Activated CD4-positive, CD25-positive, alpha-beta regulatory T cell treated with anti-CD3 and anti-CD28 coated beads, Interleukin-2, amount 50 U/mL, for 72 hours (primary cell): ENCODE measurements around the gene DAP.
A peak's percentile ranks its signal among the peaks of the same experiment; 100 is the strongest.
"Not testable (repeated sequence)": the region's sequence is repeated elsewhere in the genome, so short reads cannot be mapped to it uniquely, and the experiment has no call there.

Source experiments
- DNase-seq: peaks from one replicate; pipeline ENCODE4 v3.0.0; 2021

Gene DAP

DNA sequence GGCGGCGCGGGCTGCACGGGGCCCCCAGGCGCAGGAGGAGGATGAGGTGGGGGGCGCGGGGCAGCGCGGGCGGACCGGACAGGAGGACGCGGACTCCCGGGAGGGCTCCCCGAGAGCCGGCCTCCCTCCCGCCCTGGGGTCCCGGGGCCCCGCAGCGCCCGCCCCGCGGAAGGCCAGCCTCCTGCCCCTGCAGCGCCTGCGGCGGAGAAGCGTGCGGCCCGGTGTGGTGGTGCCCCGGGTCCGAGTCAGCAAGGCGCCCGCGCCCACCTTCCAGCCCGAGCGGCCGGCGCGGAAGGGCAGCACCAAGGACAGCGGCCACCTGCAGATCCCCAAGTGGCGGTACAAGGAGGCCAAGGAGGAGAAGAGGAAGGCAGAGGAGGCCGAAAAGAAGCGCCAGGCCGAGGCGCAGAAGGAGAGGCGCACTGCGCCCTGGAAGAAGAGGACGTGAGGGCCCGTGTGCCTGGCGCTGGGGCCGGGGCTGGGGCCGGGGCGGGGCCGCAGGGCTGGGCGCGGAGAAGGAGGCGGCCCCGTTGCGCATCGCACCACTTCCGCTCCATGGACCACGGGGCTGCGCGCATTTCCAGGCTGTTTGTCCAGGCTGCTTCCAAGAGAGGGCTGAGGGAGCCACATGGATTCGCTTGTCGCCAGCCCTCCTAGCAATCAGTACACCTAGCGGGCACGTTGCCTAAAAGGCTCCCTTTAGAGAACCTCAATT lies 111.2 kb downstream of the DAP start:
- DNase-seq, result peak; percentile 26

DNA sequence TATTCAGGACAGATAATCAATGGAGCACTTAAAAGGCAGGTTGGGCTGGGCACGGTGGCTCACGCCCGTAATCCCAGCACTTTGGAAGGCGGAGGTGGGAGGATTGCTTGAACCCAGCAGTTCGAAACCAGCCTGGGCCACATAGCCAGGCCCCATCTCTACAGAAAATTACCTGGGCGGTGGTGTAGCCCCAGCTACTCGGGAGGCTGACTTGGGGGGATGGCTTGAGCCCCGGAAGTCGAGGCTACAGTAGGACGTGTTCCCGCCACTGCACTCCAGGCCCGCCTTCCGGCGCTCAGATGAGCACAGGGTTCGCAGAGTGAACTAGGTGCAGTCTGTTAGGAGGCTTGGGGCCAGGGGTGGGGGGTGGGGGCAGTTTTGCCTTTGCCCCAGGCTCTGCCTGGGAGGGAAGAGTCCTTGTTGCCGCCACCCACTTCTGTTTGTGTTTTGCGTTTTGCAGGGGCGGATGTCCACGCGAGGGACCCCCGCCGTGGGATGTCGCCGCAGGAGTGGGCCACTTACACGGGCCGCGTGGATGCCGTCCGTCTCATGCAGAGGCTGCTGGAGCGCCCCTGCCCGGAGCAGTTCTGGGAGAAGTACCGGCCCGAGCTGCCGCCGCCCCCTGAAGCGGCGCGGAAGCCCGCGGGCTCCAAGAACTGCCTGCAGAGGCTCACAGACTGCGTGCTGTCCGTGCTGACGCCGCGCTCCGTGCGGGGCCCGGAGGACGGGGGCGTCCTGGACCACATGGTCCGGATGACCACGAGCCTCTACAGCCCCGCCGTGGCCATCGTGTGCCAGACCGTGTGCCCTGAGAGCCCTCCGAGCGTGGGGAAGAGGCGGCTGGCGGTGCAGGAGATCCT lies 112.0 kb downstream of the DAP start:
- DNase-seq, result peak; percentile 24

DNA sequence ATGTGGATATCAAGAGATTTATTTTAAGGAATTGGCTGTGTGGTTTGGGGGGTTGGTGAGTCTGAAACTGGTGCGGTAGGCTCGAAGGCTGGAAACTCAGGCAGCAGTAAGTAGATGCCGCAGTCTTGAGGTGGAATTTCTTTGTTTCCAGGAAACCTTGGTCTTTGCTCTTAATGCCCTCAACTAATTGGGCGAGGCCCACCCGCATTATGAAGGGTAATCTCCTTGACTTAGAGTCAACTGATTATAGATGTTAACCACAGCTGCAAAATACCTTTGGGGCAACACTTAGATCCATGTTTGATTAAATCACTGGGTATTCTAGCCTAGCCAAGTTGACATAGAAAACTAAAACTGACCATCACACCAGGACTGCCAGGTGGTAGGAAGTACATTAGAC lies 113.4 kb downstream of the DAP start:
- DNase-seq, result peak; percentile 3

DNA sequence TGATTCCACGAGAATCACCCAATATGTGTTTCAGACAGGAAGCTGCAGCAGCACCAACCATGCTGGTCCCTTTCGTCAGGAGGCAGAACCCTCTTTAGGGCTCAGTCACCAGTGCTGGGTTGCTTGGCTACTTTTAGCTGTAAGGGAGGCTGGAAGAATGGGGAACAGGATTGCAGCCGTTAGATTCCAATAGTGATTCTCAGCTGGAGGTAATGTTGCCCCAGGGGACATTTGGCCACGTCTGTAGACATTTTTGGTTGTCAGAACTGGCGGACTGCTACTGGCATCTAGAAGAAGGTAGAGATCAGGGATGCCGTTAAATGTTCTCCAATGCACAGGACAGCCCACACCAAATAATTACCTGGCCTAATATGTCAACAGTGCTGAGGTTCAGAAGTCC lies 115.4 kb downstream of the DAP start:
- peak; percentile 19 for DNase-seq

DNA sequence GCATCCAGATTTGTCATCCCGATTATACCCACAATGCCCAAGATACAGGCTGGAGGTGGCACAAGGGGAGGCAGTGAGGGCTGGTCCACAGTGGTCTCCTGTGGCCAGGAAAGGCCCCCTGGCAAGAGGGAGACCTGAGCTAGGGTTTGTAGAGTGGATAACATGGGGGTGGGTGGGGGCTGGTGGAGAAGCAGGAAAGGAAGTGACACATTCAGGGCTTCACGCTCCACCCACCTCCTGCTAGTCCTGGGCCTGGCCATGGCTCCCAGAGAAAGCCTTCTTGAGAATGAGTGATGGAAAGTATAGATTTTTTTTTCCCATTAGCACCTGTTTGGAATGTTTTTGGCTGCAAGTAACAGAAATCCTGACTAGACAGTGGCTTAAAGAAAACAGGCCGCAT lies 115.9 kb downstream of the DAP start:
- DNase-seq, result peak; percentile 19

DNA sequence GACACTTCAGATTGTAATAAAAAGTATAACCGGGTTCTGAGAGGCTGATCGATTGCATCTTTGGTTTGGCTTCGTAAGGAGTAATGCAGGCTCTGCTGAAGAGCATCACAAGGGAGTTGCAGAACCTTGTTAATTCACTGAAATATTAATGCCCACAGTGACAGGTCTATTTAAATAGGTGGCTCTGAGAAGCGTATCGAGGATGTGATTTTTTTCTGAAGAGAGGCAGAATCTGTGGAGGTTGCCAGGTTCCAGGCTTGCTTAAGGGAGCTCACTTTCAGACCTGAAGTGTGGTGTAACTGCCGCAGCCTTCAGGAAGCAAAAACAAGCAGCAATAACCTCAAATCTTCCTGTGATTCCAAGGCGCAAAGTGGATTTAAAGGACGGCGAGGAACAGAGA lies 116.8 kb downstream of the DAP start:
- no peak for DNase-seq

DNA sequence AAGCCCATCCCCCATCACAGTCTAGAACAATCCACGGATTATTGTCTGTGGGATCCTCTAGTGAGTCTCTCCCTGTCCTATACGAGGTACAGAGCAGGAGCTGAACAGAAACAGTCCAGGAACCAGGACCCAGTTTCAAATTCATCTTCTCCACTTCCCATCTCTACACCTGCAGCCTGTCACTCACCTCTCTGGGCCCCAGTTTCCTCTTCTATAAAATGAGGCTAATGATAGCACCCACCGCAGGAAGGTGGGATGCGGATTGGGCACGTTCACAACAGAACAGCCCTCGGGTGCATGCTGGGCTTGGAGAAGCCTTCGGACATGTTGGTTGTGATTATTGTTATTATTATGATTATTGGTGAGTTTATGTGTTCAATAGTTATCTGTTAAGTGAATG lies 118.7 kb downstream of the DAP start:
- peak; percentile 21 for DNase-seq

DNA sequence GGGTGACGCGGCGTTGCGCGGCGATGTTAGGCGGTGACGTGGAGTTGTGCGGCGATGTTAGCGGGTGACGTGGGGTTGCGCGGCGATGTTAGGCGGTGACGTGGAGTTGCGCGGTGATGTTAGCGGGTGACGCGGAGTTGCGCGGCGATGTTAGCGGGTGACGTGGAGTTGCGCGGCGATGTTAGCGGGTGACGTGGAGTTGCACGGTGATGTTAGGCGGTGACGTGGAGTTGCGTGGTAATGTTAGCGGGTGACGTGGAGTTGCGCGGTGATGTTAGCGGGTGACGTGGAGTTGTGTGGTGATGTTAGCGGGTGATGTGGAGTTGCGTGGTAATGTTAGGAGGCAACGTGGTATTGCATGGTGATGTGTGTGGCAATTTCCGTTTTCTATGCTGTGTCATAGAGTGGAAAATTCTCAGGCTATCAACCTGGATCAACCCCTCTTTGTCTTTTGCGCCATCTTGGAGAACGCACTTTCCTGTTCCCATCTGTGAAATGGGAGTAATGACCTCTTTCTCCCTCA lies 121.1 kb downstream of the DAP start:
- peak; percentile 1 for DNase-seq

DNA sequence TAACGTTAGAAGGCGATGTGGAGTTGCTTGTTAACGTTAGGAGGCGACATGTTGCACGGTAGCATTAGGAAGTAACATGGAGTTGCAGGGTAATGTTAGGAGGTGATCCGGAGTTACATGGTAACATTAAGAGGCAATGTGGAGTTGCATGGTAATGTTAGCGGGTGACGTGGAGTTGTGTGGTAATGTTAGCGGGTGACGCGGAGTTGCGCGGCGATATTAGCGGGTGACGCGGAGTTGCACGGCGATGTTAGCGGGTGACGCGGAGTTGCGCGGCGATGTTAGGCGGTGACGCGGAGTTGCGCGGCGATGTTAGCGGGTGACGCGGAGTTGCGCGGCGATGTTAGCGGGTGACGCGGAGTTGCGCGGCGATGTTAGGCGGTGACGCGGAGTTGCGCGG lies 122.3 kb downstream of the DAP start:
- DNase-seq, result not testable (repeated sequence)

DNA sequence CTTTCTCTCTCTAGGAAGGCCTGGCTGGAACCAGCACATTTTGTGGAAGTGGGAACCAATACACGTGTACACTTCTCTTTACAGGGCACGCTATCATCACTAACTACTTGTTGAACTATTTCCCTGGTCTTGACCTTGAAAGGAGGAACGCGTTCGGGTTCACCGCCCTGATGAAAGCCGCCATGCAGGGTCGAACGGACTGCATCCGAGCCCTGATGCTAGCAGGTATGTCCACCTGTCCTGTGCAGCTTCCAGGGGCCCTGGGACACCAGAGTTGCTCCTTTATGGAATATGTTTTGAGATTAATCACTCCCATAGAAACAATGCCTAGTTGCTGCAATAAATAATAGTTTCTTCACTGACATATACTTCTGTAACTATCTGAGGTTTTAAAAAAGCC lies 123.1 kb downstream of the DAP start:
- DNase-seq, result peak; percentile 21

DNA sequence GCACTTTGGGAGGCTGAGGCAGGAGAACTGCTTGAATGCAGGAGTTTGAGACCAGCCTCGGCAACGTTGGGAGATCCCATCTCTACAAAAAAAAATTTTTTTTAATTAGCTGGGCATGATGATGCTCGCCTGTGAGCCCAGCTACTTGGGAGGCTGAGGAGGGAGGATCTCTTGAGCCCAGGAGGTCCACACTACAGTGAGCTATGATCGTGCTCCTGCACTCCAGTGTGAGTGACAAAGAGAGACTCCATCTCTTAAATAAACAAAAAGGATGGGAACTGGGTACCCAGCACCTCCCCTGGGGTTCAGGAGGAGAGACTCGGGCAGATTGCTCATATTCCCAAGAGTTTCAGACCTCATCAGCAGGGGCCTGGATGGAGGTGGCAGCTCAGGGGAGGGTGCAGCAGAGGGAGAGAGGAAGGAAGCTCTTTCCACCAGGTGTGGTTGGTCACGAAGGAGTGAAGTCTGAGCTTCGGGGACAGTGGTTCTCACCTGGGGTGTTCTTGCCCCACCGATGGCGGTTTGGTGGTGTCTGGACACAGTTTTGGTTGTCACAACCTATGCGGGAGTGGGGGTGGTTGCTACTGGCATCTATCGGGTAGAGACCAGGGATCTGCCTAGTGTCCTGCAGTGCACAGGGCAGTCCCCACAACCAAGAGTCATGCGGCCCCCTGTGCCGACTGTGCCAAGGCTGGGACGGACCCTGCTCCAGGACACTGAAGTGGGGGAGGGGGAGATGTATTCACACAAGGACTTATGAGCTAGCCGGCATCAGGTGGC lies 124.5 kb downstream of the DAP start:
- peak; percentile 27 for DNase-seq

DNA sequence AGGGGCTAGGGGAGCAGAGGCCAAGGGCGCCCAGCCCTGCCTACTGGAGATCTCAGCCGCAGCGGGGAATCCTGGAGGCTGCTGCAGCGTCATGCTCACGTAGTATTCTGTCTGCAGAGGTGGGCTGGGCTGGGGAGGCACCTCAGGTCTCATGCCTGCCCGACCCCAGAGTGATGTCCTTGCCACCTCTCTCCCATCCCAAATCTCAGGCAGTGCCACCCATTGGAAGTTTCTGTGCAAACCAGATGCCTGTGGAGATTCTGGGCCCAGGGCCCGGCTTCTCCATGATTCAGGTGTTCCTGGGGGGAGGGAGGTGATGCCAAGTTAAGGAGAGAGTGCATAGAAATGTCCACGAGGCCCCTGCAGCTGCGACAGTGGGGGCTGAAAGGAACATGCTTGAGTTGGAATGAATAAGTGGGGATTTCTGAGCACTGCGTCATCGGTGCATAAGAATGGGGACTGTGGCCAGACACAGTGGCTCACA lies 125.1 kb downstream of the DAP start:
- DNase-seq, result peak; percentile 17

DNA sequence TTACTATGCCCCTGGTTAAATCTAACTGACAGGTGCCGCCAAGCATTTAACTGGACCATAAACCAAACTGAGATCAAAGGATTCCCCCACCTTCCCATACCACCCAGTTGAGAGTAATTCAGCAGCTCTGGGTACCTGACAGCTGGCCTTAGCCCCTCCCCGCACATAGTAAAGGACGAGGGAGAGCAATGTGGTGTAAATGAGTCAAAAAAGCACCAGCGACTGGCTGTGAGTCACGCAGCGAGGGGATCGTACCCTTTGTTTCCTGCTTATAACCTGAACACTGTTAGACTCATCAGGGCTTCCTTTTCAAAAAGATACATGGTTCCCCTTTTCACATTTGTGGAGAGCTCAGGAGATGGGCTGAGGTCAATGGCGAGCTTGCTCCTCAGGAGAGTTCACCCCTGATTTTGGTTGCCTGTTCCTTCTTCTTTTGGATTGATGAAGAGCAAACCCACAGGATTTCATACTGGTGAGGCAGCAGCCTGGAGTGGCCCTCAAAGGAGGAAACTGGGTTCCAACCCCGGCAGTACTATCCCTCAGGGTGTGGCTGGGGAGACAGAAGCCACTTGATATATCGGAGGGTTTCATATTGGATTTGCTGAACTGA lies 125.7 kb downstream of the DAP start:
- peak; percentile 67 for DNase-seq

DNA sequence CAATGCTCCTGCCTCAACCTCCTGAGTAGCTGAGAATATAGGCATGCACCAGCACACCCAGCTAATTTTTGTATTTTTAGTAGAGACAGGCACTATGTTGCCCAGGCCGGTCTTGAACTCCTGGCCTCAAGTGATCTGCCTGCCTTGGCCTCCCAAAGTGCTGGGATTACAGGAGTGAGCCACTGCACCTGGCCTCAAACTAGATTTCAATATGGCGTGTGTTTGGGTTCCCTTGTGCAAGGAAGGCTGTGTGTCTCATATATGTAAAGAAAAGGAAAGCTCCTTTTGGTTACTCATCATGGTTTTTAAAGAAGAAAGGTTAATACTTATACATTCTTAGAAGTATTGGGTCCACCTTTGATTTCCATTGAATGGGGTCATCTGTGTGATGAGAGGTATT lies 126.5 kb downstream of the DAP start:
- no peak for DNase-seq

DNA sequence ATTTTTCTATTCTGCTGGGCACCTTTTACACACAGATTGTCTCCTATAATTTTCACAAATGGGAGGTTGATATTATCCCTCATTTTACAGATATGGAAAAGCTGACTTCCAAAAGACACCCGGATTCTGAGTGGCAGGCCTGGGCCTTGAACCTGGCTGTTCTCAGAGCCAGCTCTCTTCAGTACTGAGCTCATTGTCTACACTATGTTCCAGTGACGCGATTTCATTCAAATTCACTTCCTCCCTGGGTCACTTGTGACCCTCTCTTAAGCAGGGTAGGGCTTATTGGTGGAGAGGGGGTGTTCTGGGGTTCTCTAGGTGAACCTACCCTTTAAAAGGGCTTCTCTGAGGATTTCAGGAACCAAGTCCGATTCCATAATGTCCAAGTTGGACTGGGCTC lies 127.0 kb downstream of the DAP start:
- DNase-seq, result no peak

DNA sequence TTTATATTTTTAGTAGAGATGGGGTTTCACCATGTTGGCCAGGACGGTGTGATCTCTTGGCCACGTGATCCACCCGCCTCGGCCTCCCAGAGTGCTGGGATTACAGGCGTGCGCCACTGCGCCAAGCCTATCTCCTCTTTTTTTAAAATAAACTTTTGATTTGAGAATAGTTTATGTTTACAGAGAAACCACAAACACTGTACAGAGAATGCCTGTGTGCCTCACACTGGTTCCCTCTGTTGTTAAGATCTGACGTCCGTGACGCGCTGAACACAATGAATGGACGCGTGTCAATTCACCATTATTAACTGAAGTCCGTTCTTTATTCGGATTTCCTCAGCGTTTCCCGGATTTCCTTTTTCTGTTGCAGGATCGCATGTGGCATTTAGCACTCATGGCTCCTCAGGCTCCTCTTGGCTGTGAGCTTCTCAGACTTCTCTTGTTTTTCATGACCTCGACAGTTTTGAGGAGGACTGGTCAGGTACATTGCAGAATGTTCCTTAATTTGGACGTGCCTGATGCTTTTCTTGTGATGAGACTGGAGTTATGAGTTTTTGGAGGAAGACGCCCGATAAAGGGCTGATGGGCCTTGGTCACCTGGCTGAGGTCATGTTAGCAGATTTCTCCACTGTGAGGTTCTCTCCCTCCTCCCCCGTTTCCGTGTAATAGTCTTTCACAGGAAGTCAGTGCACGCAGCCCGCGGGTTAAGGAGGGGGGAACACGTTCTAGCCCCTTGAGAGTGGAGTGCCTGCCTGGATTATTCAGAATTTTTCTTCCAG lies 127.6 kb downstream of the DAP start:
- peak; percentile 22 for DNase-seq

DNA sequence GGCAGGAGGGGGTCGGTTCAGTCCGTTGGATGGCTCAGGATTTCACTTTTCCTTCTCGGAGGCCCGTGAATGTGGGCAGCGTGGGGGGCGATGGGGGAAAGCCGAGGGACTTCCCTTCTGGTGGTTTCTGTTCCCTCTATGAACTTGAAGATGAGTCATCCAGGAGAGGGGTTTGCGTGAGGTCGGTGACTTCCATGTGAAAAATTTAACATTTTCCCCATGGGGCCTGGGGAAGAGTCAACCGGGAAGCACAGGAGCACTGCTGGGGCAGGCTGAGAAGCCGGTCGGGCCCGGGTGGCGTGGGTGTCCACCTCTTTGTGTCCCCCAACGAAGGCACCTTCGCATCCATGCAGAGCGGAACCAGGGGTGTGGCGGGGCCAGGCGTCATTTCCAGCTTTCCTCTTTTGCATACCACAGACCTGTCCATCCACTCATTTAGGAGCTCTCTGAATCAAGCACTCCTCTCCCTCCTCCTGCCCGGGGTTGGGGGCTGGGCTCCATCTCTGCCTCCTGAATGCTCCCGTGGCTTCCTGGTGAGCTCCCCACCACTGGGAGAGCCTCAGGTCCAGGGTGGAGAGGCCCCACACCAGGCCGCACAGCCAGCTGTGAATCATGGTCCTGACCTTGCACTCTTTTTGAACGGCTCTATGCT lies 128.8 kb downstream of the DAP start:
- DNase-seq, result peak; percentile 42

DNA sequence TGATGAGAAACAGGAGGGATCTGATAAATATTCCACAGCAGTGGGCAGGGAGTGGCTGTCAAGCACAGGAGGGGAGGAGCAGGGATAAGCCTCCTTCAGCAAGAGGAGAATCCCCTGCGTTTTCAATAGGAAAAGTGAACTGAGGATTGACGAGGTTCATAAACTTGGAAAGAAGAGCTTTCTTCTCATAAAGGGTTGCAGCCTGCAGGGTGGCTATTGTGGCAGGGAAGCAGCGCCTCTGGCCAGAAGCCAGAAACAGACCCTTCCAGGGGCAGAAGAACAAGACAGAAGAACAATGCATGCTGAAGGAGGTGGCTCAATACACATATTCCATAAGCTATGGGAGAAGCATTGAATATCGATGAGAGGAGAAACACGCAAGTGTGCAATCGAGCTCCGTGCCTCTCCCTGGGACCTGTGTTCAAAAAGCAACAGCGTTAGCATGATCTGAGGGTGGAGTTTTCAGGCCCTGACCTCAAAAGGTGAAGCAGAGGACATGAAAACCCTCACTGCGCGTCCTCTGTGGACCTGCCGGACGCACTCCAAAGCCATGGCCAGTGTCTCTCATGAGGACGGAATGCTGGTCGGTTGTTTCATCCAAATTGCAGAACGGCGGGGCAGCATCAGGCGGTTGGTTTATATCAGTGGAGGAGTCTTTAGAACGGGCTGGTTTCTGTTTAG lies 129.6 kb downstream of the DAP start:
- DNase-seq, result no peak

DNA sequence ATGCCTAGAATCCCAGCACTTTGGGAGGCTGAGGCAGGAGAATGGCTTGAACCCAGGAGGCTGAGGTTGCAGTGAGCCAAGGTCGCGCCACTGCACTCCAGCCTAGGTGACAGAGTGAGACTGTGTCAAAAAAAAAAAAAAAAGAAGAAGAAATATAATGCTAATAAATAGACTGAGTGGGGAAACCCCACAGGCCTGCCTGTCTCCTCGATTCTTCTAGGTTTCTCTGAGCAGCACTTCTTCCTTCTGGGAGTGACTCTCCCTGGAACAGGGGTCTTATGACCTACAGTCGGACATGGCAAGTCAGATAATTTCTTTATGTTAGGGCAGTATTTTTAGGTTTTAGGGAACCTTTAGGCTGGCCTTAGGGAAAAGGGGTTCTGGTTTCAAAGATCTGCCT lies 130.3 kb downstream of the DAP start:
- not testable (repeated sequence) for DNase-seq

DNA sequence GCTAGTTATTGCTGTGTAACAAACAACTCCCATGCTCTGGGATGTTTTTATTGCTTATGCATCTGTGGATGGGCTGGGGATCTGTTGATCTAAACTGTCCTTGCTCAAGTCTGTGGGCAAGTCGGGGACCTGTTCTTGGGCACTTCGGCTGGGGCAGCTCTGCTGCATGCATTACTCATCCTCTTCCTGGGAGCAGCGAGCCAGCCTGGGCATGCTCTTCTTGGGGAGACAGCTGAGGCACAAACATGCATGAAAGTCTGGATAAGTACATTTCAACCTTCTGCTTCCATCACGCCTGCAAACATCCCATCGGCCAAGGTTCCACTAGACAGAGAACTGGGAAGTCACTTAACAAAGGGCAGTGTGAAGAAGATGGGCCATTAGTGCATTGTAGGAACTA lies 130.9 kb downstream of the DAP start:
- DNase-seq, result no peak

DNA sequence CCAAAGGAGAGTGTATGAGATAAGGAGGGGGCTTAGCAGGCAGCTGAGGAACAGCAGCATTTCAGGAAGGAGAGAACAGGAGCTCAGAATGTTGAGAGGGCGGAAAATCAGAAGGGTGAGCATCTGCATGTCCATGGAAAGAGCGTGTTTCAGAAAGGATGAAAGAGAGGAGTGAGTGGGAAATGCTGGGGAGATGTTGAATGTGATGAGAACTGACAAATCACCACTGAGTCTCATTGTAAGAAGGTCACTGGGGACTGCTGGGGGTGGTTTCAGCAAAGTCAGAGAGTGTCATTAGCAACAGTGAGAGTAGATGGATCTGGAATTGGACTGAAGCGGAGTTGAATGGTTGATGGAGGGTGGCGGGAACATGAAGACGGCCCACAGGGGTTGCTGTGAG lies 131.4 kb downstream of the DAP start:
- DNase-seq, result no peak
